ENCODE results near the gene MIGA1.
"Not testable (repeated sequence)": the region's sequence is repeated elsewhere in the genome, so short reads cannot be mapped to it uniquely, and the experiment has no call there.

GRCh38 chr1:77826851-77827250 lies 47.4 kb downstream of the MIGA1 start:
- TF ChIP-seq CTCF, POLR2AphosphoS5, POLR2A (IDR thresholded peaks at IDR 0.05): not testable (repeated sequence)
